Type B pancreatic cell (in vitro differentiated cells): ENCODE results near the gene AGMO. TPM values are rescaled to one million over a fixed set of nuclear protein-coding genes. Genes with fewer than 3 reads are reported as not detected.

Experiments
- DNase-seq: peaks from one replicate; pipeline ENCODE4 v3.0.0; 2021; ENCODE audit warnings: mixed read lengths; ENCODE audit not compliant: unreplicated experiment; ENCODE audit errors: extremely low spot score
- H3K27ac Mint-ChIP-seq: 2 replicates; pipeline ENCODE4 v1.8.0; 2021; ENCODE audit warnings: mild to moderate bottlenecking, mixed read lengths
- H3K27me3 Mint-ChIP-seq: 2 replicates; pipeline ENCODE4 v1.8.0; 2021; ENCODE audit warnings: mixed read lengths
- H3K36me3 Mint-ChIP-seq: 2 replicates; pipeline ENCODE4 v1.8.0; 2021; ENCODE audit warnings: mixed read lengths
- H3K4me1 Mint-ChIP-seq: one replicate; pipeline ENCODE4 v1.8.0; 2021; ENCODE audit warnings: mixed read lengths; ENCODE audit not compliant: unreplicated experiment
- H3K4me3 Mint-ChIP-seq: 2 replicates; pipeline ENCODE4 v1.8.0; 2021; ENCODE audit warnings: mild to moderate bottlenecking, mixed read lengths
- H3K9me3 Mint-ChIP-seq: 2 replicates; pipeline ENCODE4 v1.8.0; 2021; ENCODE audit warnings: mixed read lengths
- CTCF ChIP-seq: fragments of 200-600 bp; sonication (generic); conservative IDR thresholded peaks from 2 replicates; pipeline ENCODE4 v1.5.0; 2021; ENCODE audit warnings: antibody characterized with exemption, mild to moderate bottlenecking
- total RNA-seq: library from RNA; stranded (reverse); gene quantifications from 2 replicates; pipeline ENCODE4 v1.2.1, GENCODE V29; 2021; ENCODE audit warnings: low replicate concordance

Gene AGMO
- total RNA-seq, 1 donor from 2014 or later = 0.41 TPM

- Mint-ChIP-seq H3K9me3 (no peaks in the 10 kb centered on the region), H3K27me3 (no peaks in the 10 kb centered on the region), H3K4me1 (peaks cover 24% of the 10 kb centered on the region), H3K36me3 (no peaks in the 10 kb centered on the region), H3K27ac (no peak overlapping the region), H3K4me3 (no peak overlapping the region)
- no peak for DNase-seq
- no peak for TF ChIP-seq CTCF
These were observed 72.0 kb downstream of the AGMO start for GRCh38 chr7:15489861-15490260.

GRCh38 chr7:15489383-15489782, 72.4 kb downstream of the AGMO start:
- H3K27me3 Mint-ChIP-seq = no peaks in the 10 kb centered on the region
- H3K27ac Mint-ChIP-seq = peak overlapping the region; percentile 65
- no peaks in the 10 kb centered on the region for H3K36me3 Mint-ChIP-seq
- no peak overlapping the region for H3K4me3 Mint-ChIP-seq
- DNase-seq = no peak
- no peaks in the 10 kb centered on the region for H3K9me3 Mint-ChIP-seq
- no peak for TF ChIP-seq CTCF
- peaks cover 20% of the 10 kb centered on the region for H3K4me1 Mint-ChIP-seq

- no peaks in the 10 kb centered on the region for H3K36me3 Mint-ChIP-seq
- no peak for TF ChIP-seq CTCF
- no peaks in the 10 kb centered on the region for H3K9me3 Mint-ChIP-seq
- H3K27ac Mint-ChIP-seq = no peak overlapping the region
- H3K4me1 Mint-ChIP-seq = peaks cover 20% of the 10 kb centered on the region
- H3K4me3 Mint-ChIP-seq = no peak overlapping the region
- no peaks in the 10 kb centered on the region for H3K27me3 Mint-ChIP-seq
- DNase-seq = no peak
These were observed 73.4 kb downstream of the AGMO start for GRCh38 chr7:15488401-15488800.

GRCh38 chr7:15487896-15488295, 73.9 kb downstream of the AGMO start:
- H3K9me3 Mint-ChIP-seq = no peaks in the 10 kb centered on the region
- TF ChIP-seq CTCF = no peak
- no peaks in the 10 kb centered on the region for H3K27me3 Mint-ChIP-seq
- no peak for DNase-seq
- no peak overlapping the region for H3K27ac Mint-ChIP-seq
- no peak overlapping the region for H3K4me3 Mint-ChIP-seq
- H3K36me3 Mint-ChIP-seq = no peaks in the 10 kb centered on the region
- H3K4me1 Mint-ChIP-seq = peaks cover 20% of the 10 kb centered on the region

- no peak for TF ChIP-seq CTCF
- no peaks in the 10 kb centered on the region for H3K9me3 Mint-ChIP-seq
- DNase-seq = no peak
- H3K27ac Mint-ChIP-seq = no peak overlapping the region
- no peak overlapping the region for H3K4me3 Mint-ChIP-seq
- peaks cover 20% of the 10 kb centered on the region for H3K4me1 Mint-ChIP-seq
- H3K27me3 Mint-ChIP-seq = no peaks in the 10 kb centered on the region
- no peaks in the 10 kb centered on the region for H3K36me3 Mint-ChIP-seq
These were observed 75.8 kb downstream of the AGMO start for GRCh38 chr7:15485998-15486397.

- Mint-ChIP-seq H3K4me1 (peaks cover 19% of the 10 kb centered on the region), H3K36me3 (no peaks in the 10 kb centered on the region), H3K4me3 (no peak overlapping the region), H3K9me3 (no peaks in the 10 kb centered on the region), H3K27me3 (no peaks in the 10 kb centered on the region), H3K27ac (no peak overlapping the region)
- TF ChIP-seq CTCF = no peak
- no peak for DNase-seq
These were observed 76.4 kb downstream of the AGMO start for GRCh38 chr7:15485431-15485830.
